Body of pancreas (tissue), 4 donors: ENCODE data around the gene KIZ.

Experiments
- POLR2A ChIP-seq, 3 donors: fragments of 450-650 bp; IDR thresholded peaks; one replicate each; pipeline ENCODE4 v1.6.1; 2016; ENCODE audit warnings: antibody characterized with exemption in 3 of 3, mild to moderate bottlenecking in 2 of 3
- TF ChIP-seq, protein P1 (sequence below), 7 experiments: fragments of 450-650 bp in 4 of 7; fragments of 200-600 bp in 3 of 7; sonication (generic) in 3 of 7; IDR thresholded peaks; one replicate each; pipeline ENCODE4 v1.5.1; 2016 to 2019; ENCODE audit warnings: antibody characterized with exemption in 7 of 7

DNA sequence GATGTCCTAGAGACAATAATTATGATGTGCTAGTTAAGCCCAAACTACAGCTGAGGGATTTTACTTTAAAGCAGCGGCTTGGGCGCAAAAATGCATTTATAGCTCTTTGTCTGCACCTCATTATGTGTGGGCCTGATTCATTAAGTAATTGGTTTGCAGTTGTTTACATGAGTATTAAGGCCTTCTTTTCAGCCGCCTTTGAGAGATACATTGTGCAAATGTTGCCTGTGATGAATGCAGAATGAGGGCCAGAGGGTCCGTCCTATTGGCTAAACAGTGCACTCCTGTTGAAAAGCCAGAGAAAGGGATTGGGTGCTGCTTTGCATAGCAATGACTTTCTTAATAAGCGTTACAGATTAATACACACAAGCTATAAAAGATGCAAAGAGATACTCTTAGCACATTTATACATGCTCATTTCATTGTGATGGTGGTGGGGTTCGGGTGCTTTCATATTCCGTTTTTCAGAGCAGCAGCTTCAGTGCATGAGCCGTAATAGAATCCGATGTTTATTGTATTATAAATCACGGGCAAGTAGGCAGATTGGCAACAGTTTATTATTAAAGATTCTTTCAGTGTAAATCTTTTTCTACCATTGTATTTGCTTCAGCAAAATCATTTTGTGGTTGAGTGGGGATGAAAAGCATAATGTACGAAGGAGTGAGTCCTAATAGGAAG is 109.1 kb downstream of the KIZ start:
- TF ChIP-seq, protein P1, sequence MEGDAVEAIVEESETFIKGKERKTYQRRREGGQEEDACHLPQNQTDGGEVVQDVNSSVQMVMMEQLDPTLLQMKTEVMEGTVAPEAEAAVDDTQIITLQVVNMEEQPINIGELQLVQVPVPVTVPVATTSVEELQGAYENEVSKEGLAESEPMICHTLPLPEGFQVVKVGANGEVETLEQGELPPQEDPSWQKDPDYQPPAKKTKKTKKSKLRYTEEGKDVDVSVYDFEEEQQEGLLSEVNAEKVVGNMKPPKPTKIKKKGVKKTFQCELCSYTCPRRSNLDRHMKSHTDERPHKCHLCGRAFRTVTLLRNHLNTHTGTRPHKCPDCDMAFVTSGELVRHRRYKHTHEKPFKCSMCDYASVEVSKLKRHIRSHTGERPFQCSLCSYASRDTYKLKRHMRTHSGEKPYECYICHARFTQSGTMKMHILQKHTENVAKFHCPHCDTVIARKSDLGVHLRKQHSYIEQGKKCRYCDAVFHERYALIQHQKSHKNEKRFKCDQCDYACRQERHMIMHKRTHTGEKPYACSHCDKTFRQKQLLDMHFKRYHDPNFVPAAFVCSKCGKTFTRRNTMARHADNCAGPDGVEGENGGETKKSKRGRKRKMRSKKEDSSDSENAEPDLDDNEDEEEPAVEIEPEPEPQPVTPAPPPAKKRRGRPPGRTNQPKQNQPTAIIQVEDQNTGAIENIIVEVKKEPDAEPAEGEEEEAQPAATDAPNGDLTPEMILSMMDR (IDR thresholded peaks at IDR 0.05), result no peak
- TF ChIP-seq POLR2A (IDR thresholded peaks at IDR 0.05), result no peak
